Activated CD8-positive, alpha-beta T cell treated with anti-CD3 and anti-CD28 coated beads for 36 hours (primary cell): Measurements from ENCODE around the gene ZBTB38. TPM values are rescaled to one million over a fixed set of nuclear protein-coding genes. Genes with fewer than 3 reads are reported as not detected.

Source experiments
- ATAC-seq: fragments of 200-7000 bp; cut with Tn5 transposase; one replicate; pipeline ENCODE4 v1.10.0; 2021; ENCODE audit warnings: mild to moderate bottlenecking, moderate library complexity
- CTCF ChIA-PET: fragments of 350-600 bp; sonication (Branson Sonifier 250); formaldehyde crosslinking; loops from one replicate; lab custom pipeline; 2021; ENCODE audit warnings: antibody characterized with exemption; lab: Charles Lee
- POLR2A ChIA-PET: fragments of 350-600 bp; sonication (Branson Sonifier 250); formaldehyde crosslinking; loops from one replicate; lab custom pipeline; 2021; ENCODE audit warnings: antibody characterized with exemption; lab: Charles Lee
- DNase-seq: peaks from one replicate; pipeline ENCODE4 v3.0.0-alpha.2; 2020
- H3K27ac Mint-ChIP-seq: one replicate; pipeline ENCODE4 v1.8.0; 2021; ENCODE audit warnings: mild to moderate bottlenecking, mixed read lengths
- H3K27me3 Mint-ChIP-seq: one replicate; pipeline ENCODE4 v1.8.0; 2021; ENCODE audit warnings: mixed read lengths
- H3K36me3 Mint-ChIP-seq: one replicate; pipeline ENCODE4 v1.8.0; 2021; ENCODE audit warnings: low read depth, mixed read lengths
- H3K4me1 Mint-ChIP-seq: one replicate; pipeline ENCODE4 v1.8.0; 2021; ENCODE audit warnings: low read depth, mixed read lengths
- H3K4me3 Mint-ChIP-seq: one replicate; pipeline ENCODE4 v1.8.0; 2021; ENCODE audit warnings: mild to moderate bottlenecking, moderate library complexity, mixed read lengths
- H3K9me3 Mint-ChIP-seq: one replicate; pipeline ENCODE4 v1.8.0; 2021; ENCODE audit warnings: mixed read lengths
- intact Hi-C: fragments of 100-400 bp; cut with micrococcal nuclease; formaldehyde crosslinking; loops from one replicate; pipeline ENCODE4 v1.10.0; 2022
- total RNA-seq, 2 experiments: library from RNA; stranded (reverse); gene quantifications; one replicate each; pipeline ENCODE4 v1.2.3, GENCODE V29; 2021
- TF ChIP-seq, protein P1 (sequence below): fragments of 200-600 bp; IDR thresholded peaks from one replicate; pipeline ENCODE4 v1.8.0; 2022; ENCODE audit warnings: antibody characterized with exemption, mild to moderate bottlenecking

ZBTB38 gene
- total RNA-seq, 2 experiments from 2014 or later, result 20.4 to 21.2 TPM

GRCh38 chr3:141391298-141391990, 23.1 kb downstream of the ZBTB38 start:
- ChIA-PET POLR2A (interaction anchor here (0.6 kb wide), 1 partner anchor 19 kb away, joined by 4 read pairs; no protein-coding TSS in a partner anchor), CTCF (no interaction called here)
- DNase-seq, result peak; percentile 42
- Mint-ChIP-seq H3K4me3 (no peak overlapping the region), H3K4me1 (peaks cover 20% of the 10 kb centered on the region), H3K36me3 (no peaks in the 10 kb centered on the region), H3K27me3 (peaks cover 2% of the 10 kb centered on the region), H3K27ac (peak overlapping the region; percentile 13), H3K9me3 (peaks cover 2% of the 10 kb centered on the region)
- TF ChIP-seq, protein P1, sequence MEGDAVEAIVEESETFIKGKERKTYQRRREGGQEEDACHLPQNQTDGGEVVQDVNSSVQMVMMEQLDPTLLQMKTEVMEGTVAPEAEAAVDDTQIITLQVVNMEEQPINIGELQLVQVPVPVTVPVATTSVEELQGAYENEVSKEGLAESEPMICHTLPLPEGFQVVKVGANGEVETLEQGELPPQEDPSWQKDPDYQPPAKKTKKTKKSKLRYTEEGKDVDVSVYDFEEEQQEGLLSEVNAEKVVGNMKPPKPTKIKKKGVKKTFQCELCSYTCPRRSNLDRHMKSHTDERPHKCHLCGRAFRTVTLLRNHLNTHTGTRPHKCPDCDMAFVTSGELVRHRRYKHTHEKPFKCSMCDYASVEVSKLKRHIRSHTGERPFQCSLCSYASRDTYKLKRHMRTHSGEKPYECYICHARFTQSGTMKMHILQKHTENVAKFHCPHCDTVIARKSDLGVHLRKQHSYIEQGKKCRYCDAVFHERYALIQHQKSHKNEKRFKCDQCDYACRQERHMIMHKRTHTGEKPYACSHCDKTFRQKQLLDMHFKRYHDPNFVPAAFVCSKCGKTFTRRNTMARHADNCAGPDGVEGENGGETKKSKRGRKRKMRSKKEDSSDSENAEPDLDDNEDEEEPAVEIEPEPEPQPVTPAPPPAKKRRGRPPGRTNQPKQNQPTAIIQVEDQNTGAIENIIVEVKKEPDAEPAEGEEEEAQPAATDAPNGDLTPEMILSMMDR, result no peak
- intact Hi-C loops, result no loop called here
- ATAC-seq, result peak; percentile 73

- intact Hi-C loops, result no loop called here
- ChIA-PET POLR2A (no interaction called here), CTCF (interaction anchor here (1.0 kb wide), 1 partner anchor 10 kb away, joined by 3 read pairs; no protein-coding TSS in a partner anchor)
- Mint-ChIP-seq H3K27me3 (peaks cover under 1% of the 10 kb centered on the region), H3K4me1 (peaks cover 20% of the 10 kb centered on the region), H3K4me3 (no peak overlapping the region), H3K27ac (peak overlapping the region; percentile 13), H3K9me3 (peaks cover 4% of the 10 kb centered on the region), H3K36me3 (no peaks in the 10 kb centered on the region)
- ATAC-seq, result no peak
- TF ChIP-seq, protein P1, result no peak
- no peak for DNase-seq
Measured at GRCh38 chr3:141391991-141392316, 23.6 kb downstream of the ZBTB38 start.

DNA sequence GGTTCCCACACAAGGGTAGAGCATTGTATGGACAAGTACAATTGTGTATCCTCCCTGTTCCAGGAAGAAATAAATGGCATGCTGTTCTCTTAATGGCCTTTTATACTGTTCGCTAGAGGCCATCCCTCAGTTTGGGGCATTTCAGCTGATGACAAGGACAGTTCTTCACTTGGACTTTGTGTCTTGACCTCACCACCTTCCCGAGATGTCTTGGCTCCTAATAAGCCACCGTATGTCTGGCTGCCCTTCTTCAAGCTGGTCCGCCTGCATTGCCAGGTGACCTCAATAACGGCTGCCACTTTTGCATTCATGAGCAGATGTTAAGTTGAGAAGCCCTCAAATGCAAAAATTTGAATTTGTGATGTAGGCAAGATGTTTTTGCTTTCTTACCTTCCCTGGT, 24.1 kb downstream of the ZBTB38 start:
- ChIA-PET CTCF (interaction anchor here (1.0 kb wide), 1 partner anchor 11 kb away, joined by 3 read pairs; no protein-coding TSS in a partner anchor), POLR2A (no interaction called here)
- no peak overlapping the region for H3K4me3 Mint-ChIP-seq
- peaks cover 4% of the 10 kb centered on the region for H3K9me3 Mint-ChIP-seq
- no peaks in the 10 kb centered on the region for H3K36me3 Mint-ChIP-seq
- intact Hi-C loops, result no loop called here
- H3K4me1 Mint-ChIP-seq, result peaks cover 21% of the 10 kb centered on the region
- no peak for DNase-seq
- H3K27ac Mint-ChIP-seq, result no peak overlapping the region
- TF ChIP-seq, protein P1, result no peak
- no peak for ATAC-seq
- H3K27me3 Mint-ChIP-seq, result no peaks in the 10 kb centered on the region

DNA sequence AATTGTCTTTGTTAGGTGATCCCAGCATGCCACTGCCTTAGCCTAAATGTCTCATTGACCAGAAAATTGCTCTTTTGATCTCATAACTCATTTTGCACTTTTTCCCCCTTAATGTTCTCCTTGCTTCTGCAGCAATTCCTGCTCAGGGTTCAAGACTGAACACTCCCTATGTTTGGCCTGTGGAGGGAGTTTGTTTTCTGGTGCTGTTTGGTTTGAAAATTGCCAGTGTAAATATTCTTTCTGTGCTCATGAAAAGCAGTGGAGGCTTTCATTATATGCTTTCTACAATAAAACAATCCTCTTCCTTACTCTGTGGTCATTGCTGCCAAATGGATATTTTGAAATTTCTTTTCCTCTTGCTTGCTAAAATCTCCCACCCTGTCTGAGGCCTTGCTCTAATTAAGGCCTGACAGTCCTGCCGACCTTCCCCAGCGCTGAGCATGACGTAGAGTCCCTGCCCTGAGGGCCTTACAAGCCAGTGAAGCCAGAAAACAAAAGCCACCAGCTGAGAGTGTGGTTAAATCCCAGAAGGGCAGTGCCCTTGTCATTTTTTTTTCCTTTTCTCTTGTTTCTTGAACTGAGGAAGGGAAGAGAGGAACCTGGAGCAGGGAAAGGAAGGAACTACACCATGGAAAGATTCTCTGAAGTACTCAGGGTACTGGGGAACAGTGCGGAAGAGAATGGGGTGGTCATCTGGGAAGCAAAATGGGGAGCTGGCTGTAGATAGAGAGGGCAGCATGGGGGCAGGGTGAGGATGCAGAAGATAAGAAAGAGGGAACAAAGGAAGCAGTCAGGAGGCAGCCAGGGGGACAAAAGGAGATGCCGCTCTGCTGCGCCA, 24.8 kb downstream of the ZBTB38 start:
- Mint-ChIP-seq H3K4me3 (no peak overlapping the region), H3K9me3 (peaks cover 4% of the 10 kb centered on the region), H3K4me1 (peaks cover 23% of the 10 kb centered on the region), H3K27me3 (no peaks in the 10 kb centered on the region), H3K27ac (no peak overlapping the region), H3K36me3 (no peaks in the 10 kb centered on the region)
- no peak for DNase-seq
- TF ChIP-seq, protein P1, result no peak
- ChIA-PET POLR2A (interaction anchor here (0.6 kb wide), 1 partner anchor 82 kb away, joined by 3 read pairs; no protein-coding TSS in a partner anchor), CTCF (interaction anchor here (1.0 kb wide), 1 partner anchor 11 kb away, joined by 3 read pairs; no protein-coding TSS in a partner anchor)
- ATAC-seq, result no peak
- intact Hi-C loops, result no loop called here

DNA sequence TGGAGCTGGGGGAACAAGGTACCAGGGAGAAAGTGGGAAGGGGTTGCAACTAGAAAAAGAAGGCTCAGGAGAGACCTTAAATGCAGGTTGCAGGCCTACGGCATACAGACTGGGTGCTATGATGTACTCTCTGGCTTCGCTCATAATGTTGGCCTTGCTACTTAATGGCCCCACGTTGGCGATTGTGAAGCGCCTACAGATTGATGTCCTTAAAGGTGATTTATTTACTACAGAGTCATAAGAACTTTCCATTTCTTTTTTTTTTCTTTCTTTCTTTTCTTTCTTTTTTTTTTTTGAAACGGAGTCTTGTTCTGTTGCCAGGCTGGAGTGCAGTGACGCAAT, 25.4 kb downstream of the ZBTB38 start:
- TF ChIP-seq, protein P1, result no peak
- H3K27me3 Mint-ChIP-seq, result no peaks in the 10 kb centered on the region
- H3K27ac Mint-ChIP-seq, result no peak overlapping the region
- H3K9me3 Mint-ChIP-seq, result peaks cover 4% of the 10 kb centered on the region
- ATAC-seq (no peak), DNase-seq (no peak)
- no peak overlapping the region for H3K4me3 Mint-ChIP-seq
- CTCF ChIA-PET, result no interaction called here
- H3K4me1 Mint-ChIP-seq, result peaks cover 20% of the 10 kb centered on the region
- intact Hi-C loops, result no loop called here
- POLR2A ChIA-PET, result interaction anchor here (0.6 kb wide), 1 partner anchor 82 kb away, joined by 3 read pairs; no protein-coding TSS in a partner anchor
- H3K36me3 Mint-ChIP-seq, result no peaks in the 10 kb centered on the region
